Esophagus muscularis mucosa (tissue), 4 donors: ENCODE measurements around the gene HMG20B. TPM values are rescaled to one million over a fixed set of nuclear protein-coding genes. Genes with fewer than 3 reads are reported as not detected.
"Not testable (repeated sequence)": the region's sequence is repeated elsewhere in the genome, so short reads cannot be mapped to it uniquely, and the experiment has no call there.

ENCODE experiments used
- DNase-seq: peaks from one replicate; pipeline ENCODE4 v3.0.0-alpha.2; 2017; ENCODE audit errors: extremely low spot score
- H3K27ac ChIP-seq, 4 donors: fragments of 200-600 bp; sonication (generic); replicated peaks in 1 of 4; 1 replicate in 3 of 4; 2 replicates in 1 of 4; pipeline ENCODE4 v1.5.1; 2016 to 2019; ENCODE audit warnings: mild to moderate bottlenecking in 1 of 4
- H3K27me3 ChIP-seq, 4 donors: fragments of 200-600 bp; sonication (generic); one replicate each; pipeline versions ENCODE4 v1.5.1 to v1.6.0; 2016 to 2019
- H3K36me3 ChIP-seq, 4 donors: fragments of 200-600 bp; sonication (generic); one replicate each; pipeline ENCODE4 v1.5.1; 2016 to 2019
- H3K4me1 ChIP-seq, 4 donors: fragments of 200-600 bp; sonication (generic); one replicate each; pipeline ENCODE4 v1.5.1; 2016 to 2019
- H3K4me3 ChIP-seq, 4 donors: fragments of 200-600 bp; sonication (generic); 1 replicate in 2 of 4; 2 replicates in 2 of 4; pipeline ENCODE4 v1.5.1; 2016 to 2019; ENCODE audit warnings: mild to moderate bottlenecking in 4 of 4, moderate library complexity in 1 of 4
- H3K9me3 ChIP-seq, 4 donors: fragments of 200-600 bp; sonication (generic); 1 replicate in 3 of 4; 2 replicates in 1 of 4; pipeline ENCODE4 v1.5.1; 2016 to 2019
- CTCF ChIP-seq, 3 experiments: fragments of 200-600 bp in 2 of 3; fragments of 450-650 bp in 1 of 3; sonication (generic) in 2 of 3; IDR thresholded peaks; one replicate each; pipeline ENCODE4 v1.5.1; 2017 to 2019; ENCODE audit warnings: antibody characterized with exemption in 3 of 3, mild to moderate bottlenecking in 2 of 3, moderate library complexity in 1 of 3
- EP300 ChIP-seq: sonication (generic); formaldehyde crosslinking; IDR thresholded peaks from one replicate; pipeline ENCODE4 v1.6.1; 2017; ENCODE audit warnings: antibody characterized with exemption
- POLR2A ChIP-seq: fragments of 450-650 bp; IDR thresholded peaks from one replicate; pipeline ENCODE4 v1.6.1; 2017; ENCODE audit warnings: antibody characterized with exemption, moderate library complexity, mild to moderate bottlenecking, low read depth
- POLR2AphosphoS5 ChIP-seq, 2 donors: sonication (generic); formaldehyde crosslinking; IDR thresholded peaks; one replicate each; pipeline ENCODE4 v1.6.1; 2017; ENCODE audit warnings: antibody characterized with exemption in 2 of 2
- WGBS: methylation state at CpG from one replicate; pipeline ENCODE4 v1.1.5; 2018; 5-methylcytosine and 5-hydroxymethylcytosine counted together
- intact Hi-C: fragments of 100-400 bp; cut with DNase I; formaldehyde crosslinking; loops from one replicate; pipeline ENCODE4 v1.15.1; 2023
- total RNA-seq, 4 donors: library from RNA; depleted of rRNA; stranded (reverse); fragments of >200 nt; gene quantifications; one replicate each; pipeline versions ENCODE4 v1.1.0 to v1.2.1, GENCODE V29; 2016

The HMG20B gene
- total RNA-seq, 4 donors from 2014 or later: 136 to 202 (median 161) TPM

DNA sequence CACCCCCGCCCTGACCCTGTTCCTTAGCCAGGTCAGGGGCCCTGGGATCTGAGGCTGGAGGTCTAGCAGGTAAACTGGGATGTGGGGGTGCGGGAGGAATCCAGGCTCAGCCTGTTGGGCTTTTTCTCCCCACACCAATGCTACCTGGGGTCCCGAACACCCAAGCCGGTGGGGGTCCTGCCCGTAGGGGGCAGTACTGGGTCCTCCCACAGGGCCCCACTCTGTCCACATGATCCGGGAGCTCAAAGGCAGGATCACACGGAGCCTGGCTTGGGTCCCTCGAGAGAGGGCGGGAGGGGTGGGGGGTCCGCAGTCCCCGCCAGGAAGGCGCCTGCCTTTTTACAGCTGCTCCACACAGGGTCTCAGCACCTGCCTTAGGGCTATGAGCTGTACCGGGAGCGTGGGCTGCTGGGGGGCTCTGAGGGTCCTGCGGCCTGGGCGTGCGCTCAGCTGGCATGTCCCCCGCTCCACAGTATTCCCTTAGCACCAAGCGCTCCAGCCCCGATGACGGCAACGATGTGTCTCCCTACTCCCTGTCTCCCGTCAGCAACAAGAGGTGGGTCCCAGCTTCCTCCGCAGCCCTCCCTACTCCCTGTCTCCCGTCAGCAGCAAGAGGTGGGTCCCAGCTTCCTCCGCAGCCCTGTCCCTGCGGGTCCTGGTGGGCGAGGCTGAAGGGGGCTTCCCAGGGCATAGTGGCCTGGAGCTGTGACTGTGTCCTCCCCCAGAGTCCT lies 46.1 kb upstream of the HMG20B start:
- Histone ChIP-seq H3K36me3 (peaks cover 53 to 79% (median 71%) of the 10 kb centered on the region in 4 donors), H3K9me3 (no peaks in the 10 kb centered on the region), H3K4me3 (no peak overlapping the region), H3K4me1 (no peaks in the 10 kb centered on the region), H3K27ac (no peak overlapping the region), H3K27me3 (no peaks in the 10 kb centered on the region)
- 92% methylated on average over 15 of the region's 28 CpGs for WGBS
- DNase-seq: no peak
- no peak for TF ChIP-seq CTCF (IDR thresholded peaks at IDR 0.05)
- TF ChIP-seq POLR2AphosphoS5 (IDR thresholded peaks at IDR 0.05): no peak
- intact Hi-C loops: no loop called here

DNA sequence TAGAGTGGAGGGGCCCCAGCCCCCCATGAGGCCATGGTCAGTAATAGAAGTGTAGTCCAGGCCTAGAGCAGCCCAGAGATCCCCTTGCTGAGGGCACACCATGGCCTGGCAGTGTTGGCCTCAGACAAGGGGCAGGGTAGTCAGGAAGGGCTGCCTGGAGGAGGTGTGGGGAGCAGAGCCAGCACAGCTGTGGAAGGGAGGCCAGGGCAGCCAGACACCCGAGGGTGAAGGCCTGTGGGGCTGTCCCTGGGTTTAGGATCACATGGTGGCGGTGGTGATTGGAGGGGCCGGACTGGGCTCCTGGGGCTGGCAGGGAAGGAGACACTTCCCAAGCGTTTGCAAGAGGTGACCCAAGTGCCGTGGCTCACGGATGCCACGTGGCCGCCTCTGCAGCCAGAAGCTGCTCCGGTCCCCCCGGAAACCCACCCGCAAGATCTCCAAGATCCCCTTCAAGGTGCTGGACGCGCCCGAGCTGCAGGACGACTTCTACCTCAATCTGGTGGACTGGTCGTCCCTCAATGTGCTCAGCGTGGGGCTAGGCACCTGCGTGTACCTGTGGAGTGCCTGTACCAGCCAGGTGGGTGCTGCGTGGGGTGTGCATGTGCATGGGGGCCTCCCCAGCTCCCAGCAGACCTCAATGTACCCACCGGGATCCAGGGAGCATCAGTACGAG lies 45.4 kb upstream of the HMG20B start:
- intact Hi-C loops: no loop called here
- Histone ChIP-seq H3K9me3 (no peaks in the 10 kb centered on the region), H3K27me3 (no peaks in the 10 kb centered on the region), H3K27ac (no peak overlapping the region), H3K4me3 (no peak overlapping the region), H3K4me1 (no peaks in the 10 kb centered on the region), H3K36me3 (peaks cover 56 to 81% (median 75%) of the 10 kb centered on the region in 4 donors)
- no peak for DNase-seq
- TF ChIP-seq POLR2A: no peak
- TF ChIP-seq POLR2AphosphoS5 (IDR thresholded peaks at IDR 0.05): no peak
- no peak for TF ChIP-seq CTCF (IDR thresholded peaks at IDR 0.05)
- no peak for TF ChIP-seq EP300
- 96% methylated on average over 8 of the region's 21 CpGs for WGBS

GRCh38 chr19:3528080-3528479 lies 44.7 kb upstream of the HMG20B start:
- Histone ChIP-seq H3K27ac (no peak overlapping the region), H3K27me3 (no peaks in the 10 kb centered on the region), H3K9me3 (no peaks in the 10 kb centered on the region), H3K4me3 (no peak overlapping the region), H3K36me3 (peaks cover 62 to 81% (median 76%) of the 10 kb centered on the region in 4 donors), H3K4me1 (no peaks in the 10 kb centered on the region)
- TF ChIP-seq EP300 (no peak), POLR2AphosphoS5 (IDR thresholded peaks at IDR 0.05) (no peak), POLR2A (no peak), CTCF (IDR thresholded peaks at IDR 0.05) (no peak)
- intact Hi-C loops: no loop called here
- 100% methylated on average over 9 of the region's 14 CpGs for WGBS
- DNase-seq: no peak

GRCh38 chr19:3528539-3529211 lies 44.1 kb upstream of the HMG20B start:
- no peaks in the 10 kb centered on the region for H3K4me1 ChIP-seq
- no peak for TF ChIP-seq EP300
- TF ChIP-seq POLR2AphosphoS5 (IDR thresholded peaks at IDR 0.05): no peak
- TF ChIP-seq POLR2A: no peak
- TF ChIP-seq CTCF (IDR thresholded peaks at IDR 0.05): no peak
- DNase-seq: no peak
- H3K4me3 ChIP-seq: no peak overlapping the region
- intact Hi-C loops: no loop called here
- H3K27ac ChIP-seq: no peak overlapping the region
- H3K27me3 ChIP-seq: no peaks in the 10 kb centered on the region
- H3K9me3 ChIP-seq: no peaks in the 10 kb centered on the region
- WGBS: 91% methylated on average over 20 of the region's 20 CpGs
- H3K36me3 ChIP-seq: peaks cover 62 to 81% (median 76%) of the 10 kb centered on the region in 4 donors

DNA sequence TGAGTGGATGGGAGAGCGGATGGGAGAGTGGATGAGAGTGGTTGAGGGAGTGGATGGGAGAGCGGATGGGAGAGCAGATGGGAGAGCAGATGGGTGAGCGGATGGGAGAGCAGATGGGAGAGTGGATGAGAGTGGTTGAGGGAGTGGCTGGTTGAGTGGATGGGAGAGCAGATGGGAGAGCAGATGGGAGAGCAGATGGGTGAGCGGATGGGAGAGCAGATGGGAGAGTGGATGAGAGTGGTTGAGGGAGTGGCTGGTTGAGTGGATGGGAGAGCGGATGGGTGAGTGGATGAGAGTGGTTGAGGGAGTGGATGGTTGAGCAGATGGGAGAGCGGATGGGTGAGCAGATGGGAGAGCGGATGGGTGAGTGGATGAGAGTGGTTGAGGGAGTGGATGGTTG lies 43.4 kb upstream of the HMG20B start:
- H3K27me3 ChIP-seq, intact Hi-C loops, H3K9me3 ChIP-seq, H3K27ac ChIP-seq, H3K4me1 ChIP-seq, H3K4me3 ChIP-seq, DNase-seq: not testable (repeated sequence)
- peaks cover 57 to 81% (median 76%) of the 10 kb centered on the region in 4 donors for H3K36me3 ChIP-seq
- WGBS: 92% methylated on average over 7 of the region's 7 CpGs
